Activated CD8-positive, alpha-beta T cell treated with anti-CD3 and anti-CD28 coated beads, Interleukin-2, amount 10 ng/mL, durations not matched to agents 7 days and 5 days (primary cell): ENCODE results near the gene USP17L22. TPM values are rescaled to one million over a fixed set of nuclear protein-coding genes. Genes with fewer than 3 reads are reported as not detected.
"Not testable (repeated sequence)": the region's sequence is repeated elsewhere in the genome, so short reads cannot be mapped to it uniquely, and the experiment has no call there.

ENCODE experiments used
- ATAC-seq: fragments of 150-1000 bp; cut with Tn5 transposase; one replicate; pipeline ENCODE4 v1.10.0; 2021; ENCODE audit warnings: moderate library complexity
- CTCF ChIA-PET: fragments of 350-600 bp; sonication (Branson Sonifier 250); formaldehyde crosslinking; loops from one replicate; lab custom pipeline; 2021; ENCODE audit warnings: antibody characterized with exemption; lab: Charles Lee
- POLR2A ChIA-PET: fragments of 350-600 bp; sonication (Branson Sonifier 250); formaldehyde crosslinking; loops from one replicate; lab custom pipeline; 2021; ENCODE audit warnings: antibody characterized with exemption; lab: Charles Lee
- DNase-seq: peaks from one replicate; pipeline ENCODE4 v3.0.0-alpha.2; 2020
- H3K27ac Mint-ChIP-seq: one replicate; pipeline ENCODE4 v1.8.0; 2021; ENCODE audit warnings: mild to moderate bottlenecking, mixed read lengths
- H3K27me3 Mint-ChIP-seq: one replicate; pipeline ENCODE4 v1.8.0; 2021; ENCODE audit warnings: low read depth, mixed read lengths
- H3K36me3 Mint-ChIP-seq: one replicate; pipeline ENCODE4 v1.8.0; 2021; ENCODE audit warnings: low read depth, mixed read lengths
- H3K4me1 Mint-ChIP-seq: one replicate; pipeline ENCODE4 v1.8.0; 2021; ENCODE audit warnings: low read depth, mixed read lengths
- H3K4me3 Mint-ChIP-seq: one replicate; pipeline ENCODE4 v1.8.0; 2021; ENCODE audit warnings: mild to moderate bottlenecking, mixed read lengths
- H3K9me3 Mint-ChIP-seq: one replicate; pipeline ENCODE4 v1.8.0; 2022; ENCODE audit warnings: mixed read lengths; ENCODE audit not compliant: insufficient read depth
- total RNA-seq, 2 experiments: library from RNA; stranded (reverse); gene quantifications; one replicate each; pipeline ENCODE4 v1.2.3, GENCODE V29; 2021

The USP17L22 gene, protein sequence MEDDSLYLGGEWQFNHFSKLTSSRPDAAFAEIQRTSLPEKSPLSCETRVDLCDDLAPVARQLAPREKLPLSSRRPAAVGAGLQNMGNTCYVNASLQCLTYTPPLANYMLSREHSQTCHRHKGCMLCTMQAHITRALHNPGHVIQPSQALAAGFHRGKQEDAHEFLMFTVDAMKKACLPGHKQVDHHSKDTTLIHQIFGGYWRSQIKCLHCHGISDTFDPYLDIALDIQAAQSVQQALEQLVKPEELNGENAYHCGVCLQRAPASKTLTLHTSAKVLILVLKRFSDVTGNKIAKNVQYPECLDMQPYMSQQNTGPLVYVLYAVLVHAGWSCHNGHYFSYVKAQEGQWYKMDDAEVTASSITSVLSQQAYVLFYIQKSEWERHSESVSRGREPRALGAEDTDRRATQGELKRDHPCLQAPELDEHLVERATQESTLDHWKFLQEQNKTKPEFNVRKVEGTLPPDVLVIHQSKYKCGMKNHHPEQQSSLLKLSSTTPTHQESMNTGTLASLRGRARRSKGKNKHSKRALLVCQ
- not detected for total RNA-seq

DNA sequence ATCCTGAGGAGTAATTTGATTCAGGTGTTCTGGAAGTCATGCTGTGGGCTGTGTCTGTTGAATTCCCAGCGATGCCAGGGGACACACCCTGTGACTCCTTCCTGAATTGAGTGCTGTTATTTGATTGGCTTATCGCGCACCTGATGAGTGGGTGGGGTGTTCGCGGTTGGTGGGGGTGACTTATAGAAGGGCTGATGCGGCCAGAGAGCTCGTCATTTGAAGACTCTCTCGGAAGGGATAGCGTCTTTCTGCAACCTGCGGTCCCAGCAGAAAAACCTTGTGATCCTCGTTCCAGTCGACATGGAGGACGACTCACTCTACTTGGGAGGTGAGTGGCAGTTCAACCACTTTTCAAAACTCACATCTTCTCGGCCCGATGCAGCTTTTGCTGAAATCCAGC lies at the start of gene USP17L22:
USP17L22 (plus strand) TSS at position 301 of the 400 bp plus-strand sequence; CDS start at position 301, 0 bp downstream.
- H3K27me3 Mint-ChIP-seq, H3K36me3 Mint-ChIP-seq, POLR2A ChIA-PET, H3K9me3 Mint-ChIP-seq, DNase-seq, H3K4me3 Mint-ChIP-seq, H3K27ac Mint-ChIP-seq, CTCF ChIA-PET, H3K4me1 Mint-ChIP-seq, ATAC-seq: not testable (repeated sequence)

DNA sequence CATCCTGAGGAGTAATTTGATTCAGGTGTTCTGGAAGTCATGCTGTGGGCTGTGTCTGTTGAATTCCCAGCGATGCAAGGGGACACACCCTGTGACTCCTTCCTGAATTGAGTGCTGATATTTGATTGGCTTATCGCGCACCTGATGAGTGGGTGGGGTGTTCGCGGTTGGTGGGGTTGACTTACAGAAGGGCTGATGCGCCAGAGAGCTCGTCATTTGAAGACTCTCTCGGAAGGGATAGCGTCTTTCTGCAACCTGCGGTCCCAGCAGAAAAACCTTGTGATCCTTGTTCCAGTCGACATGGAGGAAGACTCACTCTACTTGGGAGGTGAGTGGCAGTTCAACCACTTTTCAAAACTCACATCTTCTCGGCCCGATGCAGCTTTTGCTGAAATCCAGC lies 47.6 kb upstream of the USP17L22 start, which contains the start of gene USP17L12:
USP17L12 (plus strand) TSS at position 301 of the 400 bp plus-strand sequence; CDS start at position 301, 0 bp downstream.
- H3K27ac Mint-ChIP-seq, POLR2A ChIA-PET, H3K4me1 Mint-ChIP-seq, H3K36me3 Mint-ChIP-seq, CTCF ChIA-PET, H3K4me3 Mint-ChIP-seq, H3K9me3 Mint-ChIP-seq, H3K27me3 Mint-ChIP-seq, ATAC-seq, DNase-seq: not testable (repeated sequence)

DNA sequence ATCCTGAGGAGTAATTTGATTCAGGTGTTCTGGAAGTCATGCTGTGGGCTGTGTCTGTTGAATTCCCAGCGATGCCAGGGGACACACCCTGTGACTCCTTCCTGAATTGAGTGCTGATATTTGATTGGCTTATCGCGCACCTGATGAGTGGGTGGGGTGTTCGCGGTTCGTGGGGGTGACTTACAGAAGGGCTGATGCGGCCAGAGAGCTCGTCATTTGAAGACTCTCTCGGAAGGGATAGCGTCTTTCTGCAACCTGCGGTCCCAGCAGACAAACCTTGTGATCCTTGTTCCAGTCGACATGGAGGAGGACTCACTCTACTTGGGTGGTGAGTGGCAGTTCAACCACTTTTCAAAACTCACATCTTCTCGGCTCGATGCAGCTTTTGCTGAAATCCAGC lies 42.8 kb upstream of the USP17L22 start, which contains the start of gene USP17L13:
USP17L13 (plus strand) TSS at position 301 of the 400 bp plus-strand sequence; CDS start at position 301, 0 bp downstream.
- not testable (repeated sequence) for H3K36me3 Mint-ChIP-seq, DNase-seq

GRCh38 chr4:9230249-9230648 lies 37.2 kb upstream of the USP17L22 start:
- H3K9me3 Mint-ChIP-seq, CTCF ChIA-PET, H3K27ac Mint-ChIP-seq, H3K4me3 Mint-ChIP-seq, POLR2A ChIA-PET, DNase-seq, H3K36me3 Mint-ChIP-seq, H3K27me3 Mint-ChIP-seq, ATAC-seq, H3K4me1 Mint-ChIP-seq: not testable (repeated sequence)

More for the DNA sequence above, 42.8 kb upstream of the USP17L22 start, which contains the start of gene USP17L13:
- H3K4me3 Mint-ChIP-seq, CTCF ChIA-PET, H3K27ac Mint-ChIP-seq, H3K9me3 Mint-ChIP-seq, H3K27me3 Mint-ChIP-seq, ATAC-seq, H3K4me1 Mint-ChIP-seq, POLR2A ChIA-PET: not testable (repeated sequence)

GRCh38 chr4:9234085-9234484 lies 33.3 kb upstream of the USP17L22 start, which contains the start of gene USP17L15:
Gene USP17L15 (plus strand): TSS chr4:9234385. CDS start chr4:9234385, 0 bp downstream.
- H3K4me1 Mint-ChIP-seq, H3K9me3 Mint-ChIP-seq, H3K36me3 Mint-ChIP-seq, DNase-seq, H3K27me3 Mint-ChIP-seq, CTCF ChIA-PET, ATAC-seq, H3K27ac Mint-ChIP-seq, H3K4me3 Mint-ChIP-seq, POLR2A ChIA-PET: not testable (repeated sequence)

GRCh38 chr4:9238461-9238860 lies 29.0 kb upstream of the USP17L22 start:
- ATAC-seq, H3K9me3 Mint-ChIP-seq, CTCF ChIA-PET, DNase-seq, H3K27me3 Mint-ChIP-seq, H3K4me1 Mint-ChIP-seq, H3K4me3 Mint-ChIP-seq, POLR2A ChIA-PET, H3K36me3 Mint-ChIP-seq, H3K27ac Mint-ChIP-seq: not testable (repeated sequence)

- POLR2A ChIA-PET, H3K36me3 Mint-ChIP-seq, H3K4me1 Mint-ChIP-seq, H3K27me3 Mint-ChIP-seq, DNase-seq, H3K27ac Mint-ChIP-seq, CTCF ChIA-PET, H3K9me3 Mint-ChIP-seq, H3K4me3 Mint-ChIP-seq, ATAC-seq: not testable (repeated sequence)
These were observed 23.8 kb upstream of the USP17L22 start, which contains the start of gene USP17L17 for GRCh38 chr4:9243579-9243978. Gene USP17L17 (plus strand): TSS chr4:9243879. CDS start chr4:9243879, 0 bp downstream.

DNA sequence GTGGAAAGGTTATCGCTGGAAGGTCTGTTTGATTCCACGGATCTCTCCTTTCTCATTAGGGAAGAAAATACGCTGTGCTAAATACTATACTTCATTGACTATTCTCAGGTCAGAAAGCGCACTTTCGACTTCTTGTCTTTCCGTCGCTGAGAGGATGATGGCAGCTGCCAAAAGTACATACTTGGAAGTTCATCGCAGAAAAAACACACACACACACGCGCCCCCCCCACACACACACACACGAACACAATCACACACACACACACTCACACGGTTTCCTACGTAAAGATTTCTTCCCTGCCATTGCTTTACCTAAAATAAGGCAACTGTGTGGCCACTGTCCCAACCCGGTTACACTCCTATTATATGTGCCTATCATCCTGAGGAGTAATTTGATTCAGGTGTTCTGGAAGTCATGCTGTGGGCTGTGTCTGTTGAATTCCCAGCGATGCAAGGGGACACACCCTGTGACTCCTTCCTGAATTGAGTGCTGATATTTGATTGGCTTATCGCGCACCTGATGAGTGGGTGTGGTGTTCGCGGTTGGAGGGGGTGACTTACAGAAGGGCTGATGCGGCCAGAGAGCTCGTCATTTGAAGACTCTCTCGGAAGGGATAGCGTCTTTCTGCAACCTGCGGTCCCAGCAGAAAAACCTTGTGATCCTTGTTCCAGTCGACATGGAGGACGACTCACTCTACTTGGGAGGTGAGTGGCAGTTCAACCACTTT lies 19.3 kb upstream of the USP17L22 start, which contains the start of gene USP17L18:
USP17L18 (plus strand) TSS at position 678 of the 728 bp plus-strand sequence; CDS start at position 678, 0 bp downstream.
- H3K4me3 Mint-ChIP-seq, H3K27me3 Mint-ChIP-seq, H3K9me3 Mint-ChIP-seq, H3K4me1 Mint-ChIP-seq, POLR2A ChIA-PET, ATAC-seq, H3K36me3 Mint-ChIP-seq, H3K27ac Mint-ChIP-seq, CTCF ChIA-PET: not testable (repeated sequence)
- DNase-seq, result peak; percentile 14

DNA sequence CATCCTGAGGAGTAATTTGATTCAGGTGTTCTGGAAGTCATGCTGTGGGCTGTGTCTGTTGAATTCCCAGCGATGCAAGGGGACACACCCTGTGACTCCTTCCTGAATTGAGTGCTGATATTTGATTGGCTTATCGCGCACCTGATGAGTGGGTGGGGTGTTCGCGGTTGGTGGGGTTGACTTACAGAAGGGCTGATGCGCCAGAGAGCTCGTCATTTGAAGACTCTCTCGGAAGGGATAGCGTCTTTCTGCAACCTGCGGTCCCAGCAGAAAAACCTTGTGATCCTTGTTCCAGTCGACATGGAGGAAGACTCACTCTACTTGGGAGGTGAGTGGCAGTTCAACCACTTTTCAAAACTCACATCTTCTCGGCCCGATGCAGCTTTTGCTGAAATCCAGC lies 14.3 kb upstream of the USP17L22 start, which contains the start of gene USP17L19:
USP17L19 (plus strand) TSS at position 301 of the 400 bp plus-strand sequence; CDS start at position 301, 0 bp downstream.
- ATAC-seq, CTCF ChIA-PET, H3K27me3 Mint-ChIP-seq, H3K27ac Mint-ChIP-seq, H3K9me3 Mint-ChIP-seq, H3K4me1 Mint-ChIP-seq, H3K36me3 Mint-ChIP-seq, POLR2A ChIA-PET, H3K4me3 Mint-ChIP-seq, DNase-seq: not testable (repeated sequence)

- CTCF ChIA-PET, H3K4me3 Mint-ChIP-seq, POLR2A ChIA-PET, DNase-seq, H3K4me1 Mint-ChIP-seq, H3K27ac Mint-ChIP-seq, ATAC-seq, H3K36me3 Mint-ChIP-seq, H3K9me3 Mint-ChIP-seq, H3K27me3 Mint-ChIP-seq: not testable (repeated sequence)
These were observed 9.6 kb upstream of the USP17L22 start, which contains the start of gene USP17L20 for GRCh38 chr4:9257824-9258223. Gene USP17L20 (plus strand): TSS chr4:9258124. CDS start chr4:9258124, 0 bp downstream.

GRCh38 chr4:9262572-9262971 lies 4.8 kb upstream of the USP17L22 start, which contains the start of gene USP17L21:
Gene USP17L21 (plus strand): TSS chr4:9262872. CDS start chr4:9262872, 0 bp downstream.
- H3K36me3 Mint-ChIP-seq, H3K27me3 Mint-ChIP-seq, POLR2A ChIA-PET, DNase-seq, ATAC-seq, CTCF ChIA-PET, H3K9me3 Mint-ChIP-seq, H3K4me1 Mint-ChIP-seq, H3K27ac Mint-ChIP-seq, H3K4me3 Mint-ChIP-seq: not testable (repeated sequence)
